AG09319 (cell line): ENCODE data around the gene POLL.

Experiments
- DNase-seq: peaks from one replicate; pipeline ENCODE4 v3.0.0-alpha.2; 2010; ENCODE audit warnings: low read depth; ENCODE audit errors: extremely low read depth
- CTCF ChIP-seq: IDR thresholded peaks from 2 replicates; pipeline ENCODE4 v1.5.1; 2011; ENCODE audit warnings: low read depth, mild to moderate bottlenecking, inconsistent platforms, low read length, moderate library complexity

Gene POLL

GRCh38 chr10:101529207-101529606, 58.9 kb downstream of the POLL start:
- TF ChIP-seq CTCF = no peak
- DNase-seq = no peak
